ENCODE measurements around the gene TMEM222.

TMEM222 gene

DNA sequence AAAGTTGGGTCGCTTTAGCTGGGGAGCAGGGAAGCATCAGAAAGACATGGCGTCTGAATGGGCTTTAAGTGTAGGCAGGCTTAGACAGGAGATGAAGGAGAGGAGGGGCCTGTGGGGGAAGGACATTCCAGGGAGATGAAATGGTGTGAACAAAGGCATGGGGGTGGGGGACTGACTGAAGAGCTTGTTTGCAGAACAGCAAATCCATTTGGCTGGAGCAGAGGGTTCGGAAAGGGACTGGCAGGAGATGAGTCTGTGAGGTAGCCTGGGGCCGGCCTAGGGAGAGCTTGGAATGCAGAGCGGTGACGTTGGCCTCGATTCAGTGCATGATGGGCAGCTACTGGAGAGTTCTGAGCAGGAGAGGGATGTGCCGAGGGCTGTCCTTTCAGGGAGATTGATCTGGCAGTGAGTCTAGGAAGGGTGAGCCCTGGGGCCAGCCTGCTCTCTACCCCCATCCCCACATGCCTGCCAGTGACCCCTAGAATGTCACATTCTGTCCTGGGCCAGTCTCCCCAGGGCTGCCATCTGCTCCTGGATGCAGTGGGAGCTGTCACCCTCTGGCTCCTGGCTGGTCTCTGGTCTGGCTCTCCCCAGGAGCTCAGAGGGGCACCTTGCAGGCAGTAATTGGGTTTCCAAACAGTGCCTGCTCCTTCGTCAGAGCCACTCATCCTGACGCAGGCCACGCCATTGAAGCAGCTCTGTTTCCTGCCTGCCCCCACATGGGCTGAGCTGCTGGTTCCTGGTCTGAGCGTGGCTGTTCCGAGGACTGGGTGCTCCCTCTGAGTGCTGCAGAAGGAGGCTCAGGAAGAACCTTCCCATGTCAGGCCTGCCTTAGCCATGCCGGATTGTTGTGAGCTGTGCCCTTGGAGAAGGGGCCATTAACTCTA, 22.3 kb upstream of the TMEM222 start:
- CTCF ChIA-PET: interaction anchor here (0.6 to 3.3 kb wide), 8 partner anchors 8 to 191 kb away, joined by 3 to 15 read pairs (median 6); no protein-coding TSS in a partner anchor
- POLR2A ChIA-PET: interaction anchor here (3.5 kb wide), 1 partner anchor 68 kb away, joined by 9 read pairs; the partner anchor contains the start of gene MAP3K6
- DNase-seq (ENCODE audit: extremely low spot score): no peak
- TF ChIP-seq ARNT (IDR thresholded peaks at IDR 0.05) (no peak), L3MBTL2 (conservative IDR thresholded peaks at IDR 0.05) (no peak), BHLHE40 (IDR thresholded peaks at IDR 0.05; ENCODE audit: borderline replicate concordance) (no peak), ELF4 (IDR thresholded peaks at IDR 0.05) (no peak), NFRKB (IDR thresholded peaks at IDR 0.05) (no peak), FOXM1 (IDR thresholded peaks at IDR 0.05; ENCODE audit: borderline replicate concordance) (no peak), FOXA1 (IDR thresholded peaks at IDR 0.05) (no peak), SP1 (IDR thresholded peaks at IDR 0.05) (no peak), HDGF (IDR thresholded peaks at IDR 0.05; ENCODE audit: borderline replicate concordance) (no peak), TARDBP (IDR thresholded peaks at IDR 0.05) (no peak)

DNA sequence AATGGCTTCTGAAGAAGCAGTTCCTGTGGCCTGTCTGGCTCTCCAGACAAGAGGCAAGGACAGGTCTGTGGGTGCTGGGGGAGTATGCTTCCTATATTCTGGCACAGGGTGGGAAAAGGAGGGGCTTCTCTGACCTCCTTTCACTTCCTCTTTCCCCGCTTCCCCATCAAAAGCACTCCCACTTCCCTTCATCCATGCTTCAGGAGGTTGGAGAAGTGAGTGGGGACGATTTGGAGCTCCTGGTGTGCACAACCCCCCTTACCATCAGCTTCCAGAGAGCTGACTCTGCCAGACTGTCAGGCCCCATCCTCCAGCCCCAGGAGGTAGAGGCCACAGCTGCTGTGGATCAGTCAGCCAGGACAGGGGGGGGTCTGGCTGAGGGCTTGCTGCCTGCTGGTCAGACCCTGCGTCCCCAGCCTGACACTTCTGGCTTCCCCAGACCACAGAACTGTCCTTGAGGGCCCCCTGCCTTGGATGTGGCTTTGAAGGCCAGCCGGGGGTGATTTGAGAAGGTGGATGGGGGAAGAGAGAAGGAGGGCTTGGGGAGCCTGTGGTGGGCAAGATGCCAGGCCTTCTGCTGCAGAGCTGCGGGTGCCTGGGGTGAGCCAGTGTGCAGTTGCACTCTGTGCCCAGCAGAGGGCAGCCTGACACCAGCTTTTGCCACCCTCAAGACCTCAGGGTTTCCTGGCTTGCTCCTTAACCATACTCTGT, 21.5 kb upstream of the TMEM222 start:
- peak; percentile 86 for DNase-seq (ENCODE audit: extremely low spot score)
- ChIA-PET POLR2A (interaction anchor here (1.1 to 3.5 kb wide), 2 partner anchors 22 to 67 kb away, joined by 3 to 9 read pairs; partner anchors contain the start of gene MAP3K6), CTCF (interaction anchor here (0.6 to 3.3 kb wide), 14 partner anchors 9 to 305 kb away, joined by 3 to 15 read pairs (median 4); no protein-coding TSS in a partner anchor)
- TF ChIP-seq ZNF384 (IDR thresholded peaks at IDR 0.05) (no peak), ELF4 (IDR thresholded peaks at IDR 0.05) (no peak), FOXA1 (IDR thresholded peaks at IDR 0.05) (no peak), SP1 (IDR thresholded peaks at IDR 0.05) (no peak), ARNT (IDR thresholded peaks at IDR 0.05) (no peak), HDGF (IDR thresholded peaks at IDR 0.05; ENCODE audit: borderline replicate concordance) (no peak), SUZ12 (IDR thresholded peaks at IDR 0.05) (no peak), NFRKB (IDR thresholded peaks at IDR 0.05) (no peak), TARDBP (IDR thresholded peaks at IDR 0.05) (no peak), CTBP1 (IDR thresholded peaks at IDR 0.05; ENCODE audit: borderline replicate concordance) (no peak), BHLHE40 (IDR thresholded peaks at IDR 0.05; ENCODE audit: borderline replicate concordance) (no peak)

DNA sequence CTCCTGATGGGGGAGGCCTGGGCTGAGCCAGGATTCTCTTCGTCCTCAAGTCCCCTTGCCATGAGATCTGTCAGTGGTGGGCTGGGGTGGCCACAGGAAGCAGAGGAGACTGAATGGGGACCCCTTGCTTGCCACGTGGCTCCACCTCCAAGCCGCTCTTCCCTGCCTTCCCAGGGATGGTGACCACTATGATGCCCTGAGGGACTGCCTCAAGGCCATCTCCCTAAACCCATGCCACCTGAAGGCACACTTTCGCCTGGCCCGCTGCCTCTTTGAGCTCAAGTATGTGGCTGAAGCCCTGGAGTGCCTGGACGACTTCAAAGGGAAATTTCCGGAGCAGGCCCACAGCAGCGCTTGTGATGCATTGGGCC, 20.9 kb upstream of the TMEM222 start:
- ChIA-PET POLR2A (interaction anchor here (1.1 to 3.5 kb wide), 2 partner anchors 22 to 66 kb away, joined by 3 to 9 read pairs; partner anchors contain the start of gene MAP3K6), CTCF (interaction anchor here (0.6 to 3.3 kb wide), 9 partner anchors 9 to 305 kb away, joined by 3 to 15 read pairs (median 6); no protein-coding TSS in a partner anchor)
- TF ChIP-seq ELF4 (IDR thresholded peaks at IDR 0.05): no peak
- no peak for TF ChIP-seq LEF1 (IDR thresholded peaks at IDR 0.05; ENCODE audit: borderline replicate concordance)
- no peak for TF ChIP-seq HDGF (IDR thresholded peaks at IDR 0.05; ENCODE audit: borderline replicate concordance)
- TF ChIP-seq FOXK2 (IDR thresholded peaks at IDR 0.05): no peak
- TF ChIP-seq L3MBTL2 (conservative IDR thresholded peaks at IDR 0.05): no peak
- TF ChIP-seq ZNF384 (IDR thresholded peaks at IDR 0.05): no peak
- TF ChIP-seq FOXA1 (IDR thresholded peaks at IDR 0.05): no peak
- no peak for TF ChIP-seq ARNT (IDR thresholded peaks at IDR 0.05)
- TF ChIP-seq BHLHE40 (IDR thresholded peaks at IDR 0.05; ENCODE audit: borderline replicate concordance): no peak
- TF ChIP-seq CTBP1 (IDR thresholded peaks at IDR 0.05; ENCODE audit: borderline replicate concordance): no peak
- no peak for TF ChIP-seq TARDBP (IDR thresholded peaks at IDR 0.05)
- no peak for TF ChIP-seq SP1 (IDR thresholded peaks at IDR 0.05)
- TF ChIP-seq, protein P1, sequence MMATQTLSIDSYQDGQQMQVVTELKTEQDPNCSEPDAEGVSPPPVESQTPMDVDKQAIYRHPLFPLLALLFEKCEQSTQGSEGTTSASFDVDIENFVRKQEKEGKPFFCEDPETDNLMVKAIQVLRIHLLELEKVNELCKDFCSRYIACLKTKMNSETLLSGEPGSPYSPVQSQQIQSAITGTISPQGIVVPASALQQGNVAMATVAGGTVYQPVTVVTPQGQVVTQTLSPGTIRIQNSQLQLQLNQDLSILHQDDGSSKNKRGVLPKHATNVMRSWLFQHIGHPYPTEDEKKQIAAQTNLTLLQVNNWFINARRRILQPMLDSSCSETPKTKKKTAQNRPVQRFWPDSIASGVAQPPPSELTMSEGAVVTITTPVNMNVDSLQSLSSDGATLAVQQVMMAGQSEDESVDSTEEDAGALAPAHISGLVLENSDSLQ (IDR thresholded peaks at IDR 0.05): no peak
- TF ChIP-seq SUZ12 (IDR thresholded peaks at IDR 0.05): no peak
- TF ChIP-seq FOXM1 (IDR thresholded peaks at IDR 0.05; ENCODE audit: borderline replicate concordance): no peak
- no peak for DNase-seq (ENCODE audit: extremely low spot score)

DNA sequence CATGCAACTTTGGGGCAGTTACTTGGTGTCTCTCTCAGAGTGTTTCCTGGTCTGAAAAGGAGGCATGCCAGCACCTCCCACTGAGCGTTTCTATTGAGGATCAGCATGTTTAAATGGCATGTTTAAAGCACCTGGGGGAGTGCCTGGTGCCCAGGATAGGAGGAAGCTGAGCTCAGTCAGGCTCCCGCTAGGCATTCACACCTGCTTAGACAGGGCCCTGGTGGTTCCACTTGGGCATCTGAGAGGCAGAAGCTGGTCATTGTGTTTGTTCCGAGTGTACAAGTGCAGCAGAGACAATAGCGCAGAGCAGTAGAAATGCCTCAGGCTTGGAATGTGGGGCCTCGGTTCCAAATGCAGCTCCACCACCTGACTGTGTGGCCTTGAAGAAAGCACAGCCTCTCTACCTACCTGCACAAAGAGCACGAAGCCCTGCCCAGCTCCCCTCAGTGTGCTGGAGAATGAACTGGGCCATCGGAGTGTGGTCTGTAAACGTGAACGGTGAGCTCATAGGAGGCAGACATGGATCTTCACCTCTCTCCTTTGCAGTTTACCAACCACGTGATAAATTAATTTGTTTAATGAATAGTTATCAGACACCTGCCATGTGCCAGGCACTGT, 20.3 kb upstream of the TMEM222 start:
- ChIA-PET CTCF (interaction anchor here (0.9 to 2.5 kb wide), 7 partner anchors 9 to 95 kb away, joined by 3 to 10 read pairs (median 4); no protein-coding TSS in a partner anchor), POLR2A (interaction anchor here (1.1 kb wide), 1 partner anchor 21 kb away, joined by 3 read pairs; no protein-coding TSS in a partner anchor)
- no peak for TF ChIP-seq ZNF384 (IDR thresholded peaks at IDR 0.05)
- no peak for TF ChIP-seq ELF4 (IDR thresholded peaks at IDR 0.05)
- TF ChIP-seq, protein P1 (IDR thresholded peaks at IDR 0.05): no peak
- TF ChIP-seq CTBP1 (IDR thresholded peaks at IDR 0.05; ENCODE audit: borderline replicate concordance): no peak
- no peak for TF ChIP-seq L3MBTL2 (conservative IDR thresholded peaks at IDR 0.05)
- no peak for TF ChIP-seq FOXK2 (IDR thresholded peaks at IDR 0.05)
- no peak for TF ChIP-seq ARNT (IDR thresholded peaks at IDR 0.05)
- no peak for TF ChIP-seq HDGF (IDR thresholded peaks at IDR 0.05; ENCODE audit: borderline replicate concordance)
- TF ChIP-seq BHLHE40 (IDR thresholded peaks at IDR 0.05; ENCODE audit: borderline replicate concordance): no peak
- no peak for DNase-seq (ENCODE audit: extremely low spot score)

DNA sequence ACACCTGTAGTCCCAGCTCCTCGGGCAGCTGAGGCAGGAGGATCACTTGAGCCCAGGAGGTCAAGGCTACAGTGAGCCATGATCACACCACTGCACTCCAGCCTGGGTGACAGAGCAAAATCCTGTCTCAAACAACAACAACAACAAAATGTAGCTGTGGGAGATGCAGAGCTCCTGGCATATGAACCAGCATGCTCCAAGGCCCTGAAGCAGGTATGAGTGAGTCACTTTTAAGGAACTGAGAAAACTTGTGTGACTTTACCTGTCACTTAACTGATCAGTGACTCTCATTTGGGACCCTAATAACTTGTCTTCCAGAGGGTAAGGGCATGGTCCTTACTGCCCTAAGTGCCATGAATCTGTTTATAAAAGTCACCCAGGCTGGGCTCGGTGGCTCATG, 19.4 kb upstream of the TMEM222 start:
- ChIA-PET CTCF (interaction anchor here (1.0 to 2.5 kb wide), 4 partner anchors 85 to 93 kb away, joined by 3 to 10 read pairs (median 7); no protein-coding TSS in a partner anchor), POLR2A (no interaction called here)
- DNase-seq (ENCODE audit: extremely low spot score): no peak
- TF ChIP-seq TARDBP (IDR thresholded peaks at IDR 0.05) (no peak), NFRKB (IDR thresholded peaks at IDR 0.05) (no peak), HDGF (IDR thresholded peaks at IDR 0.05; ENCODE audit: borderline replicate concordance) (no peak), FOXM1 (IDR thresholded peaks at IDR 0.05; ENCODE audit: borderline replicate concordance) (no peak), ARNT (IDR thresholded peaks at IDR 0.05) (no peak), FOXA1 (IDR thresholded peaks at IDR 0.05) (no peak), ELF4 (IDR thresholded peaks at IDR 0.05) (no peak), SUZ12 (IDR thresholded peaks at IDR 0.05) (no peak), ZNF384 (IDR thresholded peaks at IDR 0.05) (no peak), BHLHE40 (IDR thresholded peaks at IDR 0.05; ENCODE audit: borderline replicate concordance) (no peak), CTBP1 (IDR thresholded peaks at IDR 0.05; ENCODE audit: borderline replicate concordance) (no peak), SP1 (IDR thresholded peaks at IDR 0.05) (no peak), LEF1 (IDR thresholded peaks at IDR 0.05; ENCODE audit: borderline replicate concordance) (no peak)

All from HEK293T (cell line).